Glutamatergic neuron (in vitro differentiated cells): ENCODE results near the gene CPXM1. TPM values are rescaled to one million over a fixed set of nuclear protein-coding genes. Genes with fewer than 3 reads are reported as not detected.
A peak's percentile ranks its signal among the peaks of the same experiment; 100 is the strongest.

Experiments used
- DNase-seq: peaks from one replicate; pipeline ENCODE4 v3.0.0; 2022
- H3K27ac Mint-ChIP-seq: one replicate; pipeline ENCODE4 v1.8.0; 2020; ENCODE audit warnings: mild to moderate bottlenecking, mixed read lengths, inconsistent platforms; ENCODE audit not compliant: unreplicated experiment
- H3K27me3 Mint-ChIP-seq: one replicate; pipeline ENCODE4 v1.8.0; 2020; ENCODE audit warnings: mild to moderate bottlenecking, moderate library complexity, mixed read lengths, inconsistent platforms; ENCODE audit not compliant: unreplicated experiment
- H3K36me3 Mint-ChIP-seq: one replicate; pipeline ENCODE4 v1.8.0; 2020; ENCODE audit warnings: mild to moderate bottlenecking, mixed read lengths, inconsistent platforms; ENCODE audit not compliant: unreplicated experiment
- H3K4me1 Mint-ChIP-seq: one replicate; pipeline ENCODE4 v1.8.0; 2020; ENCODE audit warnings: mild to moderate bottlenecking, low read depth, mixed read lengths, inconsistent platforms; ENCODE audit not compliant: unreplicated experiment
- H3K4me3 Mint-ChIP-seq: one replicate; pipeline ENCODE4 v1.8.0; 2020; ENCODE audit warnings: mild to moderate bottlenecking, mixed read lengths, inconsistent platforms; ENCODE audit not compliant: unreplicated experiment
- H3K9me3 Mint-ChIP-seq: one replicate; pipeline ENCODE4 v1.8.0; 2020; ENCODE audit warnings: mild to moderate bottlenecking, moderate library complexity, mixed read lengths, inconsistent platforms; ENCODE audit not compliant: unreplicated experiment
- long read RNA-seq: library from polyadenylated mRNA; unstranded; transcript quantifications from one replicate; pipeline ENCODE4 v2.0.0, GENCODE V29; 2020; ENCODE audit not compliant: unreplicated experiment
- total RNA-seq: library from RNA; stranded (reverse); fragmentation: NEBNext Ultra II Directional; extraction: Animal tissue kit (Norgen Biotek cat#: 25700); gene quantifications from one replicate; pipeline ENCODE4 v1.2.1, GENCODE V29; 2021; ENCODE audit not compliant: unreplicated experiment
- TF ChIP-seq, protein P1 (sequence below): fragments of 200-600 bp; sonication (generic); IDR thresholded peaks from one replicate; pipeline ENCODE4 v1.5.0; 2021; ENCODE audit not compliant: partially characterized antibody, unreplicated experiment

The CPXM1 gene
- total RNA-seq, result 28.1 TPM
- long read RNA-seq, transcript CPXM1-201 (14 exons, 2,391 nt), result major isoform, 9 of 15 reads
- long read RNA-seq, partial matches to known transcripts, result 2 of 15 reads
- long read RNA-seq, other reads (novel, unspliced or antisense), result 4 of 15 reads

GRCh38 chr20:2800521-2801285 lies at the start of gene CPXM1:
TSS of gene CPXM1 (minus strand) at chr20:2800627. CDS start at chr20:2800572, 55 bp downstream.
- H3K4me3 Mint-ChIP-seq, result peak within 1 kb of the TSS; percentile 91
- peaks cover 7% of the 10 kb centered on the region for H3K4me1 Mint-ChIP-seq
- H3K27me3 Mint-ChIP-seq, result peaks cover 30% of the 10 kb centered on the region
- DNase-seq, result peak; percentile 64
- peaks cover 5% of the 10 kb centered on the region for H3K36me3 Mint-ChIP-seq
- peak within 1 kb of the TSS; percentile 69 for H3K27ac Mint-ChIP-seq
- TF ChIP-seq, protein P1, sequence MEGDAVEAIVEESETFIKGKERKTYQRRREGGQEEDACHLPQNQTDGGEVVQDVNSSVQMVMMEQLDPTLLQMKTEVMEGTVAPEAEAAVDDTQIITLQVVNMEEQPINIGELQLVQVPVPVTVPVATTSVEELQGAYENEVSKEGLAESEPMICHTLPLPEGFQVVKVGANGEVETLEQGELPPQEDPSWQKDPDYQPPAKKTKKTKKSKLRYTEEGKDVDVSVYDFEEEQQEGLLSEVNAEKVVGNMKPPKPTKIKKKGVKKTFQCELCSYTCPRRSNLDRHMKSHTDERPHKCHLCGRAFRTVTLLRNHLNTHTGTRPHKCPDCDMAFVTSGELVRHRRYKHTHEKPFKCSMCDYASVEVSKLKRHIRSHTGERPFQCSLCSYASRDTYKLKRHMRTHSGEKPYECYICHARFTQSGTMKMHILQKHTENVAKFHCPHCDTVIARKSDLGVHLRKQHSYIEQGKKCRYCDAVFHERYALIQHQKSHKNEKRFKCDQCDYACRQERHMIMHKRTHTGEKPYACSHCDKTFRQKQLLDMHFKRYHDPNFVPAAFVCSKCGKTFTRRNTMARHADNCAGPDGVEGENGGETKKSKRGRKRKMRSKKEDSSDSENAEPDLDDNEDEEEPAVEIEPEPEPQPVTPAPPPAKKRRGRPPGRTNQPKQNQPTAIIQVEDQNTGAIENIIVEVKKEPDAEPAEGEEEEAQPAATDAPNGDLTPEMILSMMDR, result no peak
- peaks cover 3% of the 10 kb centered on the region for H3K9me3 Mint-ChIP-seq

DNA sequence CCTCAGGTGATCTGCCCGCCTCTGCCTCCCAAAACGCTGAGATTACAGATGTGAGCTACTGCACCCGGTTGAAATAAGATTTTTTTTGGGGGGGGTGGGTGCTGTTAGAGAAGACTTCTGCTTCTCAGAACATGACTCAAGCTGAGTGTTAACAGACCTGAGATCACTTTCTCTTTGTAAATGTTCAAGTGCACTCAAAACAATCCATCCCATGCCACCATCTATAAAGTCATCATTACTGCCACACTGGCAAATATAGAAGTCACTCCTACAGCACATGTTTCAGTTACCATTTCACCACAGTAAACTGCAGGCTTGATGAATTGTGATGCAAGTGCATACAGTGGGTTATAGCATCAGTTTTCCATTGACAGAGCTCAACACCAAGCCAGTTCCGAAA lies 49.1 kb upstream of the CPXM1 start:
- no peaks in the 10 kb centered on the region for H3K4me1 Mint-ChIP-seq

GRCh38 chr20:2847802-2848201 lies 47.4 kb upstream of the CPXM1 start:
- Mint-ChIP-seq H3K9me3 (no peaks in the 10 kb centered on the region), H3K4me3 (no peak overlapping the region), H3K4me1 (no peaks in the 10 kb centered on the region), H3K27me3 (no peaks in the 10 kb centered on the region), H3K36me3 (no peaks in the 10 kb centered on the region), H3K27ac (peak overlapping the region; percentile 72)
- no peak for DNase-seq
- TF ChIP-seq, protein P1, result no peak

More for the DNA sequence above, 49.1 kb upstream of the CPXM1 start:
- TF ChIP-seq, protein P1, result no peak
- DNase-seq, result no peak
- Mint-ChIP-seq H3K36me3 (no peaks in the 10 kb centered on the region), H3K9me3 (no peaks in the 10 kb centered on the region), H3K27me3 (no peaks in the 10 kb centered on the region), H3K4me3 (no peak overlapping the region), H3K27ac (no peak overlapping the region)

- no peaks in the 10 kb centered on the region for H3K9me3 Mint-ChIP-seq
- no peaks in the 10 kb centered on the region for H3K27me3 Mint-ChIP-seq
- no peak overlapping the region for H3K4me3 Mint-ChIP-seq
- H3K27ac Mint-ChIP-seq, result no peak overlapping the region
- TF ChIP-seq, protein P1, result no peak
- H3K36me3 Mint-ChIP-seq, result no peaks in the 10 kb centered on the region
- no peak for DNase-seq
- no peaks in the 10 kb centered on the region for H3K4me1 Mint-ChIP-seq
These were observed 46.3 kb upstream of the CPXM1 start for GRCh38 chr20:2846698-2847097.

- H3K9me3 Mint-ChIP-seq, result no peaks in the 10 kb centered on the region
- H3K36me3 Mint-ChIP-seq, result no peaks in the 10 kb centered on the region
- H3K4me1 Mint-ChIP-seq, result peaks cover 4% of the 10 kb centered on the region
- no peak overlapping the region for H3K27ac Mint-ChIP-seq
- H3K4me3 Mint-ChIP-seq, result no peak overlapping the region
- TF ChIP-seq, protein P1, result no peak
- peaks cover 3% of the 10 kb centered on the region for H3K27me3 Mint-ChIP-seq
- no peak for DNase-seq
These were observed 45.2 kb upstream of the CPXM1 start for GRCh38 chr20:2845607-2846006.
